ENCODE measurements around the gene CCL27. TPM values are rescaled to one million over a fixed set of nuclear protein-coding genes. Genes with fewer than 3 reads are reported as not detected.
A peak's percentile ranks its signal among the peaks of the same experiment; 100 is the strongest.

CCL27 gene
- total and polyA plus RNA-seq, 2 donors (not counting 1 experiment from before 2014, with no cell fraction given) = not detected

GRCh38 chr9:34634551-34635248 is 27.8 kb downstream of the CCL27 start:
- Histone ChIP-seq H3K79me2 (ENCODE audit: control insufficient read depth, insufficient read depth, low read length) (peaks cover 19% of the 10 kb centered on the region), H4K20me1 (ENCODE audit: control insufficient read depth, extremely low read depth, insufficient read depth, low read length) (no peaks in the 10 kb centered on the region), H3K27ac (ENCODE audit: insufficient read depth, low read length) (no peak overlapping the region), H3K4me2 (ENCODE audit: extremely low read depth, insufficient read depth, low read length) (no peak overlapping the region), H3K36me3 (ENCODE audit: control insufficient read depth, insufficient read depth, low read length) (peaks cover 2% of the 10 kb centered on the region), H3K4me3 (replicated peaks in 1 of 4; ENCODE audit: control extremely low read depth in 1 of 4, insufficient read depth in 1 of 4, low read depth in 3 of 4, low read length in 4 of 4) (no peak overlapping the region), H3K9ac (ENCODE audit: insufficient read depth, low read length) (no peak overlapping the region), H3K9me3 (ENCODE audit: control insufficient read depth, insufficient read depth, low read depth, low read length) (no peaks in the 10 kb centered on the region), H2AFZ (ENCODE audit: low read length) (no peak overlapping the region), H3K4me1 (ENCODE audit: control insufficient read depth, extremely low read depth, insufficient read depth, low read length) (peaks cover 13% of the 10 kb centered on the region), H3K27me3 (ENCODE audit: control insufficient read depth, insufficient read depth, low read length) (peaks cover 4% of the 10 kb centered on the region)
- no peak for DNase-seq (ENCODE audit: low read depth in 2 of 2)
- TF ChIP-seq EZH2 (IDR thresholded peaks at IDR 0.05; ENCODE audit: low read length, missing control alignments) = no peak
- TF ChIP-seq CTCF (conservative IDR thresholded peaks at IDR 0.05 in 1 of 2, IDR thresholded peaks at IDR 0.05 in 1 of 2; ENCODE audit: low read depth in 1 of 2, low read length in 2 of 2) = no peak

GRCh38 chr9:34633851-34634550 is 28.5 kb downstream of the CCL27 start:
- Histone ChIP-seq H3K4me1 (ENCODE audit: control insufficient read depth, extremely low read depth, insufficient read depth, low read length) (peaks cover 13% of the 10 kb centered on the region), H4K20me1 (ENCODE audit: control insufficient read depth, extremely low read depth, insufficient read depth, low read length) (no peaks in the 10 kb centered on the region), H3K36me3 (ENCODE audit: control insufficient read depth, insufficient read depth, low read length) (peaks cover 2% of the 10 kb centered on the region), H3K4me3 (replicated peaks in 1 of 4; ENCODE audit: control extremely low read depth in 1 of 4, insufficient read depth in 1 of 4, low read depth in 3 of 4, low read length in 4 of 4) (no peak overlapping the region), H3K79me2 (ENCODE audit: control insufficient read depth, insufficient read depth, low read length) (peaks cover 19% of the 10 kb centered on the region), H2AFZ (ENCODE audit: low read length) (no peak overlapping the region), H3K27ac (ENCODE audit: insufficient read depth, low read length) (no peak overlapping the region), H3K9me3 (ENCODE audit: control insufficient read depth, insufficient read depth, low read depth, low read length) (no peaks in the 10 kb centered on the region), H3K9ac (ENCODE audit: insufficient read depth, low read length) (no peak overlapping the region), H3K4me2 (ENCODE audit: extremely low read depth, insufficient read depth, low read length) (no peak overlapping the region), H3K27me3 (ENCODE audit: control insufficient read depth, insufficient read depth, low read length) (peaks cover 10% of the 10 kb centered on the region)
- DNase-seq (ENCODE audit: low read depth in 2 of 2) = peak; percentile 46 to 70
- no peak for TF ChIP-seq EZH2 (IDR thresholded peaks at IDR 0.05; ENCODE audit: low read length, missing control alignments)
- peak; percentile 81 to 89 for TF ChIP-seq CTCF (conservative IDR thresholded peaks at IDR 0.05 in 1 of 2, IDR thresholded peaks at IDR 0.05 in 1 of 2; ENCODE audit: low read depth in 1 of 2, low read length in 2 of 2)

GRCh38 chr9:34633166-34633565 is 29.3 kb downstream of the CCL27 start:
- Histone ChIP-seq H3K27ac (ENCODE audit: insufficient read depth, low read length) (no peak overlapping the region), H3K27me3 (ENCODE audit: control insufficient read depth, insufficient read depth, low read length) (peaks cover 17% of the 10 kb centered on the region), H3K4me2 (ENCODE audit: extremely low read depth, insufficient read depth, low read length) (no peak overlapping the region), H3K9ac (ENCODE audit: insufficient read depth, low read length) (no peak overlapping the region), H3K4me3 (replicated peaks in 1 of 4; ENCODE audit: control extremely low read depth in 1 of 4, insufficient read depth in 1 of 4, low read depth in 3 of 4, low read length in 4 of 4) (no peak overlapping the region), H3K36me3 (ENCODE audit: control insufficient read depth, insufficient read depth, low read length) (peaks cover 2% of the 10 kb centered on the region), H3K9me3 (ENCODE audit: control insufficient read depth, insufficient read depth, low read depth, low read length) (no peaks in the 10 kb centered on the region), H3K79me2 (ENCODE audit: control insufficient read depth, insufficient read depth, low read length) (peaks cover 19% of the 10 kb centered on the region), H3K4me1 (ENCODE audit: control insufficient read depth, extremely low read depth, insufficient read depth, low read length) (peaks cover 9% of the 10 kb centered on the region), H4K20me1 (ENCODE audit: control insufficient read depth, extremely low read depth, insufficient read depth, low read length) (no peaks in the 10 kb centered on the region), H2AFZ (ENCODE audit: low read length) (no peak overlapping the region)
- no peak for DNase-seq (ENCODE audit: low read depth in 2 of 2)
- TF ChIP-seq CTCF (conservative IDR thresholded peaks at IDR 0.05 in 1 of 2, IDR thresholded peaks at IDR 0.05 in 1 of 2; ENCODE audit: low read depth in 1 of 2, low read length in 2 of 2) (no peak), EZH2 (IDR thresholded peaks at IDR 0.05; ENCODE audit: low read length, missing control alignments) (no peak)

Measured in fibroblast of lung (primary cell).